ENCODE measurements around the gene ELF3. TPM values are rescaled to one million over a fixed set of nuclear protein-coding genes. Genes with fewer than 3 reads are reported as not detected.

ELF3 gene
- total RNA-seq, 2 donors from 2014 or later: 93.7 to 293 TPM

- Histone ChIP-seq H3K27ac (peak overlapping the region; percentile 15 to 100 (median 94)), H3K9me3 (no peaks in the 10 kb centered on the region), H3K4me1 (peaks cover 71% of the 10 kb centered on the region), H3K27me3 (no peaks in the 10 kb centered on the region), H3K4me3 (no peak overlapping the region), H3K36me3 (replicated peaks in 1 of 2; ENCODE audit: insufficient read depth in 1 of 2, low read depth in 2 of 2) (peaks cover 6 to 17% of the 10 kb centered on the region in 2 donors)
- DNase-seq: no peak
- intact Hi-C loops (cut with DNase I): no loop called here
- WGBS, 2 donors: 50% methylated on average over 3 of the region's 3 CpGs; no CpG with 5 or more reads in 1 of the 2 donors
- TF ChIP-seq CTCF (IDR thresholded peaks at IDR 0.05): no peak
- ATAC-seq: no peak
These were observed 5.2 kb downstream of the ELF3 start for GRCh38 chr1:202015662-202015937.

- peaks cover 71% of the 10 kb centered on the region for H3K4me1 ChIP-seq
- DNase-seq (peak in 1 of 4 donors; percentile 48), ATAC-seq (no peak)
- intact Hi-C loops (cut with DNase I): no loop called here
- WGBS, 2 donors: 62% methylated on average over 9 of the region's 9 CpGs
- TF ChIP-seq POLR2A (IDR thresholded peaks at IDR 0.05): peak in 2 of 3 donors; percentile 47 to 63
- TF ChIP-seq CTCF (IDR thresholded peaks at IDR 0.05): no peak
- H3K9me3 ChIP-seq: no peaks in the 10 kb centered on the region
- H3K27ac ChIP-seq: peak overlapping the region; percentile 15 to 100 (median 94)
- H3K36me3 ChIP-seq (replicated peaks in 1 of 2; ENCODE audit: insufficient read depth in 1 of 2, low read depth in 2 of 2): peaks cover 6 to 17% of the 10 kb centered on the region in 2 donors
- H3K4me3 ChIP-seq: no peak overlapping the region
- no peaks in the 10 kb centered on the region for H3K27me3 ChIP-seq
These were observed 5.8 kb downstream of the ELF3 start for GRCh38 chr1:202016022-202016810.

DNA sequence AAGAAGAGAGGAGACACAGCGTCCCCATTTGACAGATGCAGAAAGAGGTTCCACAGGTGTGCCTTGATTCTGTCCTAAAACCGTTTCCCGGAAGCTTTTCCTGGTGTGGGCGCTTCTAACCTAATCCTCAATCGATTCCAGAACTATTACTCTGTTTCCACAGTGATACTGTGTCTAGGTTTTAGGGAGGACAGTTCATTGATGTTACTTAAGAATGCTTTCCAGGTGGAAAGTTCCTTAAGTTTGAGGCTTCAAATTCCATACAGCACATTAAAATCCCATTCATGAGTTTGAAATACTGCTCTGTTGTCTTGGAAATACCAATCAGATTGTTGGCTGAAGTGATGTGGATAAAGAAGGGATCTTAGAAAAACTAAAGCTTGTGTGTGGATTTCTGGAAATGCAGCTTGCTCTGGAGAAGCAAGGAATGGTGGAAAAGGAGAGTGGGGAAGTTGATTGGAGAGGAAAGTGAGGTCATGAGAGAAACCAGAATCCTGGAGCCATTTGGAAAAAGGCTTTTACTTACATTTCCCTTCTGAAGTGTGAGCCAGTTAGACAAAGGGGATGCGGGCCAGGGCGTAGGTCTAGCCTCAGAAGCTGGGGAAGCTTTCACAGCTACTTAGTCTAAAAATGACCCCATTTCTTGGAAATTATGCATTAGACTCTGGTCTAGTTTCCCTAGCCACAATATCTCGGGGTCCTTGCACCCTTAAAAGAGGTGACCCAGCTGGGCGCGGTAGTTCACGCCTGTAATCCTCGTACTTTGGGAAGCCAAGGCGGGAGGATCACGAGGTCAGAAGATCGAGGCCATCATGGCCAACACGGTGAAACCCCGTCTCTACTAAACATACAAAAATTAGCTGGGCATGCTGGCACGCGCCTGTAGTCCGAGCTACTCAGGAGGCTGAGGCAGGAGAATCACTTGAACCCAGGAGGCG, 6.7 kb downstream of the ELF3 start:
- peak in 1 of 3 donors; percentile 38 for TF ChIP-seq POLR2A (IDR thresholded peaks at IDR 0.05)
- TF ChIP-seq CTCF (IDR thresholded peaks at IDR 0.05): no peak
- no peaks in the 10 kb centered on the region for H3K27me3 ChIP-seq
- H3K4me1 ChIP-seq: peaks cover 71% of the 10 kb centered on the region
- intact Hi-C loops (cut with DNase I): no loop called here
- H3K9me3 ChIP-seq: no peaks in the 10 kb centered on the region
- peaks cover 6 to 16% of the 10 kb centered on the region in 2 donors for H3K36me3 ChIP-seq (replicated peaks in 1 of 2; ENCODE audit: insufficient read depth in 1 of 2, low read depth in 2 of 2)
- WGBS, 2 donors: 64 to 79% methylated on average over 18 to 21 of the region's 21 CpGs
- peak overlapping the region; percentile 93 to 100 (median 97) for H3K27ac ChIP-seq
- DNase-seq (no peak), ATAC-seq (no peak)
- H3K4me3 ChIP-seq: no peak overlapping the region

DNA sequence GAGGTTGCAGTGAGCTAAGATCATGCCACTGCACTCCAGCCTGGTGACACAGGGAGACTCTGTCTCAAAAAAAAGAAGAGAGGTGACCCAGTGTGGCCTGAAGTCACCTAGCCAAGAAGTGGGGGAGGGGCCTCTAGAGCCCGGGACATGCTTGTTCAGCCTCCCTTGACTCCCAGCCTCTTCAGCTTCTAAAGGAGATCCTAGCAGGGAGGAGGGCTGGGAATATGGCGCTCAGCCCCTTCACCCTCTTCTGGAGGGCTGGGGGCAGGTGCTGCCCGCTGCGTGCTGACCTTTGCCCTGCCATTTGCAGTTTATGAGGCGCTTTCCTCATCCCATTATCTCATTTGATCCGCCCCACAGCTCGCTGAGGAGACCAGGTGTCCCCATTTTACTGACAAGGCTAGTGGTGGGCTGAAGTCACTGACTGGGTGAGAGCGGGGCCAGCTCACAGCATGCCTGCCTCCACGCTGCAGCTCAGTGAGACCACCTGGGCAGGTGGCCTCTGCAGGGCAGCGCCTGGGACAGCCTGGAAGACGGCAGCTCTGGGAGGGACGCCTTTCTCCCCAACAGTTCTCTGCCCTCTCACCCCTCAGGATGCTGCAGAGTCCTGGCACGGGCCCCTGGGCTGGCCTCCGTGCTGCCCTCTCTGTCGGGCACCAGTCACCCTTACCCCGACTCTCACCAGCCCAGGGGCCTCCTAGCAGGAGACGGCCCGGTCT, 7.5 kb downstream of the ELF3 start:
- no peaks in the 10 kb centered on the region for H3K27me3 ChIP-seq
- whole genome bisulfite sequencing, 2 donors: 33 to 45% methylated on average over 7 to 18 of the region's 18 CpGs
- H3K9me3 ChIP-seq: no peaks in the 10 kb centered on the region
- DNase-seq (peak; percentile 73 to 84 (median 80)), ATAC-seq (peak; percentile 13)
- intact Hi-C loops (cut with DNase I): no loop called here
- H3K27ac ChIP-seq: peak overlapping the region; percentile 93 to 100 (median 97)
- H3K36me3 ChIP-seq (replicated peaks in 1 of 2; ENCODE audit: insufficient read depth in 1 of 2, low read depth in 2 of 2): peaks cover 6 to 7% of the 10 kb centered on the region in 2 donors
- TF ChIP-seq CTCF (IDR thresholded peaks at IDR 0.05) (no peak), POLR2A (IDR thresholded peaks at IDR 0.05) (peak in 2 of 3 donors; percentile 15 to 44)
- peaks cover 72% of the 10 kb centered on the region for H3K4me1 ChIP-seq
- H3K4me3 ChIP-seq: no peak overlapping the region

Measured in body of pancreas (tissue), 4 donors.